ENCODE data around the gene CACNA2D3. TPM values are rescaled to one million over a fixed set of nuclear protein-coding genes. Genes with fewer than 3 reads are reported as not detected.

CACNA2D3 gene
- polyA plus RNA-seq, 3 donors: 8.3 to 21.5 (median 10.4) TPM

GRCh38 chr3:55077726-55078125 lies 955.4 kb downstream of the CACNA2D3 start:
- H3K4me3 Mint-ChIP-seq: no peak overlapping the region
- DNase-seq: no peak

GRCh38 chr3:55078876-55079275 lies 956.5 kb downstream of the CACNA2D3 start:
- peaks cover 0 to 4% (median 0%) of the 10 kb centered on the region in 7 donors for H3K9me3 Mint-ChIP-seq
- Histone ChIP-seq H3K4me1 (ENCODE audit: control insufficient read depth in 1 of 2, insufficient read depth in 2 of 2, low read length in 2 of 2) (no peaks in the 10 kb centered on the region), H3K4me2 (replicated peaks; ENCODE audit: extremely low read depth, low read length, poor library complexity, severe bottlenecking) (no peak overlapping the region), H3K79me2 (ENCODE audit: insufficient read depth, low read length) (no peaks in the 10 kb centered on the region), H3K4me3 (replicated peaks in 1 of 3; ENCODE audit: low read depth in 2 of 3, low read length in 3 of 3) (no peak overlapping the region), H3K27ac (ENCODE audit: low read depth in 1 of 2, low read length in 2 of 2) (no peak overlapping the region), H2AFZ (ENCODE audit: insufficient read depth, low read depth, low read length, poor library complexity, severe bottlenecking) (no peak overlapping the region), H3K9ac (ENCODE audit: insufficient read depth, low read length, poor library complexity, severe bottlenecking) (no peak overlapping the region), H3K36me3 (replicated peaks in 1 of 2; ENCODE audit: control insufficient read depth in 1 of 2, insufficient read depth in 2 of 2, low read length in 2 of 2) (peaks cover 12 to 26% of the 10 kb centered on the region in 2 donors), H3K27me3 (ENCODE audit: control insufficient read depth in 2 of 2, insufficient read depth in 2 of 2, low read length in 2 of 2) (no peaks in the 10 kb centered on the region), H3K9me3 (replicated peaks in 1 of 2; ENCODE audit: control insufficient read depth in 1 of 2, insufficient read depth in 1 of 2, low read length in 2 of 2) (no peaks in the 10 kb centered on the region), H4K20me1 (ENCODE audit: insufficient read depth, low read length) (no peaks in the 10 kb centered on the region)
- H3K27ac Mint-ChIP-seq: no peak overlapping the region
- peaks cover 0 to 1% (median 0%) of the 10 kb centered on the region in 3 donors for H3K27me3 Mint-ChIP-seq (ENCODE audit: low read depth in 3 of 3)
- TF ChIP-seq CTCF (IDR thresholded peaks at IDR 0.05): no peak
- intact Hi-C loops (cut with micrococcal nuclease): no loop called here
- H3K4me1 Mint-ChIP-seq: no peaks in the 10 kb centered on the region
- 85% methylated on average over 6 of the region's 7 CpGs for WGBS (ENCODE audit: insufficient coverage)
- no peak for DNase-seq
- H3K36me3 Mint-ChIP-seq: peaks cover 16 to 19% of the 10 kb centered on the region in 2 donors
- no peak overlapping the region for H3K4me3 Mint-ChIP-seq

More at GRCh38 chr3:55077726-55078125, 955.4 kb downstream of the CACNA2D3 start:
- Histone ChIP-seq H4K20me1 (ENCODE audit: insufficient read depth, low read length) (no peaks in the 10 kb centered on the region), H2AFZ (ENCODE audit: insufficient read depth, low read depth, low read length, poor library complexity, severe bottlenecking) (no peak overlapping the region), H3K27ac (ENCODE audit: low read depth in 1 of 2, low read length in 2 of 2) (no peak overlapping the region), H3K4me2 (replicated peaks; ENCODE audit: extremely low read depth, low read length, poor library complexity, severe bottlenecking) (no peak overlapping the region), H3K36me3 (replicated peaks in 1 of 2; ENCODE audit: control insufficient read depth in 1 of 2, insufficient read depth in 2 of 2, low read length in 2 of 2) (peaks cover 23 to 37% of the 10 kb centered on the region in 2 donors), H3K4me1 (ENCODE audit: control insufficient read depth in 1 of 2, insufficient read depth in 2 of 2, low read length in 2 of 2) (no peaks in the 10 kb centered on the region), H3K27me3 (ENCODE audit: control insufficient read depth in 2 of 2, insufficient read depth in 2 of 2, low read length in 2 of 2) (no peaks in the 10 kb centered on the region), H3K9me3 (replicated peaks in 1 of 2; ENCODE audit: control insufficient read depth in 1 of 2, insufficient read depth in 1 of 2, low read length in 2 of 2) (no peaks in the 10 kb centered on the region), H3K79me2 (ENCODE audit: insufficient read depth, low read length) (no peaks in the 10 kb centered on the region), H3K4me3 (replicated peaks in 1 of 3; ENCODE audit: low read depth in 2 of 3, low read length in 3 of 3) (no peak overlapping the region), H3K9ac (ENCODE audit: insufficient read depth, low read length, poor library complexity, severe bottlenecking) (no peak overlapping the region)
- WGBS (ENCODE audit: insufficient coverage): 96% methylated on average over 6 of the region's 7 CpGs
- H3K27me3 Mint-ChIP-seq (ENCODE audit: low read depth in 3 of 3): peaks cover 0 to 1% (median 0%) of the 10 kb centered on the region in 3 donors
- no peak for TF ChIP-seq CTCF (IDR thresholded peaks at IDR 0.05)
- H3K36me3 Mint-ChIP-seq: peaks cover 27 to 30% of the 10 kb centered on the region in 2 donors
- H3K27ac Mint-ChIP-seq: no peak overlapping the region
- intact Hi-C loops (cut with micrococcal nuclease): no loop called here
- peaks cover 0 to 4% (median 0%) of the 10 kb centered on the region in 7 donors for H3K9me3 Mint-ChIP-seq
- no peaks in the 10 kb centered on the region for H3K4me1 Mint-ChIP-seq

Data from CD14-positive monocyte (primary cell).